Endothelial cell of hepatic sinusoid (primary cell): ENCODE data around the gene UGT1A10.
"Not testable (repeated sequence)": the region's sequence is repeated elsewhere in the genome, so short reads cannot be mapped to it uniquely, and the experiment has no call there.

Source experiments
- in situ Hi-C: cut with HindIII; loops from 2 replicates; pipeline ENCODE4 v1.10.0; 2017; ENCODE audit warnings: low sequenced_read_pairs

The UGT1A10 gene

GRCh38 chr2:233636306-233636705 is at the start of gene UGT1A10:
Gene UGT1A10 (plus strand): TSS chr2:233636448. CDS start chr2:233636523, 75 bp downstream.
- in situ Hi-C loops = not testable (repeated sequence)

- in situ Hi-C loops = no loop called here
These were observed 47.8 kb upstream of the UGT1A10 start for GRCh38 chr2:233588400-233588799.

- in situ Hi-C loops = not testable (repeated sequence)
These were observed 43.5 kb upstream of the UGT1A10 start for GRCh38 chr2:233592706-233593105.

GRCh38 chr2:233593201-233593600 is 43.0 kb upstream of the UGT1A10 start:
- in situ Hi-C loops = no loop called here

- in situ Hi-C loops = no loop called here
These were observed 38.7 kb upstream of the UGT1A10 start for GRCh38 chr2:233597522-233597921.

- in situ Hi-C loops = no loop called here
These were observed 37.3 kb upstream of the UGT1A10 start for GRCh38 chr2:233598952-233599351.

- in situ Hi-C loops = no loop called here
These were observed 35.9 kb upstream of the UGT1A10 start for GRCh38 chr2:233600386-233600785.

GRCh38 chr2:233602076-233602475 is 34.2 kb upstream of the UGT1A10 start:
- in situ Hi-C loops = no loop called here

GRCh38 chr2:233603520-233603919 is 32.7 kb upstream of the UGT1A10 start:
- in situ Hi-C loops = no loop called here

GRCh38 chr2:233604826-233605225 is 31.4 kb upstream of the UGT1A10 start:
- in situ Hi-C loops = no loop called here

- in situ Hi-C loops = no loop called here
These were observed 30.6 kb upstream of the UGT1A10 start for GRCh38 chr2:233605680-233606079.

- in situ Hi-C loops = no loop called here
These were observed 25.0 kb upstream of the UGT1A10 start for GRCh38 chr2:233611284-233611683.

GRCh38 chr2:233617476-233617875 is 18.8 kb upstream of the UGT1A10 start, which contains the start of gene UGT1A8:
Gene UGT1A8 (plus strand): TSS chr2:233617633. CDS start chr2:233617708, 75 bp downstream.
- in situ Hi-C loops = not testable (repeated sequence)

GRCh38 chr2:233620204-233620603 is 16.0 kb upstream of the UGT1A10 start:
- in situ Hi-C loops = no loop called here

GRCh38 chr2:233621863-233622262 is 14.4 kb upstream of the UGT1A10 start:
- in situ Hi-C loops = not testable (repeated sequence)

GRCh38 chr2:233627331-233628025 is 8.8 kb upstream of the UGT1A10 start:
- in situ Hi-C loops = no loop called here

GRCh38 chr2:233638836-233639235 is 2.6 kb downstream of the UGT1A10 start:
- in situ Hi-C loops = no loop called here

GRCh38 chr2:233639860-233640259 is 3.6 kb downstream of the UGT1A10 start:
- in situ Hi-C loops = no loop called here

- in situ Hi-C loops = no loop called here
These were observed 6.9 kb downstream of the UGT1A10 start for GRCh38 chr2:233643128-233643527.

GRCh38 chr2:233646033-233646432 is 9.8 kb downstream of the UGT1A10 start:
- in situ Hi-C loops = not testable (repeated sequence)

- in situ Hi-C loops = no loop called here
These were observed 14.7 kb downstream of the UGT1A10 start for GRCh38 chr2:233650981-233651380.

GRCh38 chr2:233651430-233651829 is 15.2 kb downstream of the UGT1A10 start:
- in situ Hi-C loops = no loop called here

- in situ Hi-C loops = no loop called here
These were observed 18.3 kb downstream of the UGT1A10 start for GRCh38 chr2:233654501-233654900.
